Measurements from ENCODE around the gene MEGF11. TPM values are rescaled to one million over a fixed set of nuclear protein-coding genes. Genes with fewer than 3 reads are reported as not detected.

Gene MEGF11
- total RNA-seq, 1 donor from 2014 or later: 0.77 TPM

GRCh38 chr15:65927545-65927944, 326.0 kb downstream of the MEGF11 start:
- DNase-seq (ENCODE audit: low spot score): no peak
- no peak overlapping the region for H3K27ac Mint-ChIP-seq (ENCODE audit: unreplicated experiment)
- H3K9me3 Mint-ChIP-seq (ENCODE audit: unreplicated experiment): no peaks in the 10 kb centered on the region
- peaks cover 4% of the 10 kb centered on the region for H3K27me3 Mint-ChIP-seq (ENCODE audit: unreplicated experiment)
- H3K4me1 Mint-ChIP-seq (ENCODE audit: unreplicated experiment): peaks cover 13% of the 10 kb centered on the region
- no peaks in the 10 kb centered on the region for H3K36me3 Mint-ChIP-seq (ENCODE audit: low read depth, unreplicated experiment)
- H3K4me3 Mint-ChIP-seq (ENCODE audit: unreplicated experiment): no peak overlapping the region
- TF ChIP-seq CTCF (IDR thresholded peaks at IDR 0.05; ENCODE audit: unreplicated experiment): peak; percentile 25

- H3K4me1 Mint-ChIP-seq (ENCODE audit: unreplicated experiment): peaks cover 13% of the 10 kb centered on the region
- no peak overlapping the region for H3K27ac Mint-ChIP-seq (ENCODE audit: unreplicated experiment)
- TF ChIP-seq CTCF (IDR thresholded peaks at IDR 0.05; ENCODE audit: unreplicated experiment): no peak
- H3K36me3 Mint-ChIP-seq (ENCODE audit: low read depth, unreplicated experiment): no peaks in the 10 kb centered on the region
- no peaks in the 10 kb centered on the region for H3K9me3 Mint-ChIP-seq (ENCODE audit: unreplicated experiment)
- no peak for DNase-seq (ENCODE audit: low spot score)
- H3K4me3 Mint-ChIP-seq (ENCODE audit: unreplicated experiment): no peak overlapping the region
- H3K27me3 Mint-ChIP-seq (ENCODE audit: unreplicated experiment): peaks cover 4% of the 10 kb centered on the region
Observed at GRCh38 chr15:65926899-65927298, 326.7 kb downstream of the MEGF11 start.

- no peak for DNase-seq (ENCODE audit: low spot score)
- no peak overlapping the region for H3K4me3 Mint-ChIP-seq (ENCODE audit: unreplicated experiment)
- TF ChIP-seq CTCF (IDR thresholded peaks at IDR 0.05; ENCODE audit: unreplicated experiment): no peak
- H3K27ac Mint-ChIP-seq (ENCODE audit: unreplicated experiment): no peak overlapping the region
- no peaks in the 10 kb centered on the region for H3K9me3 Mint-ChIP-seq (ENCODE audit: unreplicated experiment)
- H3K4me1 Mint-ChIP-seq (ENCODE audit: unreplicated experiment): peaks cover 9% of the 10 kb centered on the region
- H3K36me3 Mint-ChIP-seq (ENCODE audit: low read depth, unreplicated experiment): no peaks in the 10 kb centered on the region
- H3K27me3 Mint-ChIP-seq (ENCODE audit: unreplicated experiment): peaks cover 4% of the 10 kb centered on the region
Observed at GRCh38 chr15:65926459-65926858, 327.1 kb downstream of the MEGF11 start.

- no peak for TF ChIP-seq CTCF (IDR thresholded peaks at IDR 0.05; ENCODE audit: unreplicated experiment)
- Mint-ChIP-seq H3K9me3 (ENCODE audit: unreplicated experiment) (no peaks in the 10 kb centered on the region), H3K27ac (ENCODE audit: unreplicated experiment) (no peak overlapping the region), H3K4me3 (ENCODE audit: unreplicated experiment) (no peak overlapping the region), H3K36me3 (ENCODE audit: low read depth, unreplicated experiment) (no peaks in the 10 kb centered on the region), H3K4me1 (ENCODE audit: unreplicated experiment) (no peaks in the 10 kb centered on the region), H3K27me3 (ENCODE audit: unreplicated experiment) (peaks cover 4% of the 10 kb centered on the region)
- DNase-seq (ENCODE audit: low spot score): no peak
Observed at GRCh38 chr15:65925338-65925737, 328.2 kb downstream of the MEGF11 start.

- Mint-ChIP-seq H3K4me3 (ENCODE audit: unreplicated experiment) (no peak overlapping the region), H3K27ac (ENCODE audit: unreplicated experiment) (no peak overlapping the region)
- no peak for TF ChIP-seq CTCF (IDR thresholded peaks at IDR 0.05; ENCODE audit: unreplicated experiment)
Observed at GRCh38 chr15:65924004-65924403, 329.5 kb downstream of the MEGF11 start.

More at GRCh38 chr15:65924004-65924403, 329.5 kb downstream of the MEGF11 start:
- Mint-ChIP-seq H3K27me3 (ENCODE audit: unreplicated experiment) (peaks cover 1% of the 10 kb centered on the region), H3K4me1 (ENCODE audit: unreplicated experiment) (no peaks in the 10 kb centered on the region), H3K36me3 (ENCODE audit: low read depth, unreplicated experiment) (no peaks in the 10 kb centered on the region), H3K9me3 (ENCODE audit: unreplicated experiment) (no peaks in the 10 kb centered on the region)
- DNase-seq (ENCODE audit: low spot score): no peak
